GM18861 (cell line): ENCODE measurements around the gene ANO3.

ENCODE experiments used
- ATAC-seq: cut with Tn5 transposase; IDR thresholded peaks from one replicate; pipeline ENCODE4 v1.9.1; 2021; ENCODE audit not compliant: unreplicated experiment

Gene ANO3

DNA sequence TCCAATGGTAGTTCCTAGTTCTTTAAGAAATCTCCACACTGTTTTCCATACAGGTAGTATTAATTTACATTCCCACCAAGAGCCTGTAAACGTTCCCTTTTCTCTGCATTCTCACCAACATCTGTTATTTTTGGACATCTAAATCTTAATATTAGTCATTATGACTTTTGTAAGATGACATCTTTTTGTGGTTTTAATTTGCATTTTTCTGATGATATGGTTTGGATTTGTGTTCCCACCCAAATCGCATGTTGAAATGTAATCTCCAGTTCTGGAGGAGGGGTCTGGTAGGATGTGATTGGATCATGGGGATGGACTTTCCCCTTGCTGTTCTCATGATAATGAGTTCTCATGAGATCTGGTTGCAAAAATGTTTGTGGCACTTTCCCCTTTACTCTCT, 151.2 kb downstream of the ANO3 start:
- ATAC-seq, result no peak

- ATAC-seq, result no peak
Observed at GRCh38 chr11:26490546-26490945, 158.6 kb downstream of the ANO3 start.

DNA sequence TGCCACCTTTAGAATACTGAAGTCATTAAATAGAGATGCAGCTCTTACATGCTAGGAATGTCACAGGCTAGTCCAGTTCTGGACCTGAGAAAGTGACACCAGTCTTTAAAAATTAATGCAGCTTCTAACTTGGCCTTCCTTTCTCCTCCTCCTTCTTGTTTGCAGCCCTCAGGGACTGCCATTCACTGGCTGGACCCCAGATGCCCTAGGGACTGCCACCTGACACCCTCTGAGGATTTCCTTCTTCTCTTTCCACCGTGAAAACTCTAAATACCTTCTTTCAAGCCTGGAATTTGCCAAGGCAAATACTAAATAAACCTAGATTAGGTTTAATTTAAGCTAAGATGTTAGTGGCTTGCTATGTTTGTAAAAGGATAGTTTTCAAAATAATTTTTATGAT, 161.7 kb downstream of the ANO3 start:
- ATAC-seq, result no peak

- ATAC-seq, result no peak
Observed at GRCh38 chr11:26507229-26507628, 175.3 kb downstream of the ANO3 start.

DNA sequence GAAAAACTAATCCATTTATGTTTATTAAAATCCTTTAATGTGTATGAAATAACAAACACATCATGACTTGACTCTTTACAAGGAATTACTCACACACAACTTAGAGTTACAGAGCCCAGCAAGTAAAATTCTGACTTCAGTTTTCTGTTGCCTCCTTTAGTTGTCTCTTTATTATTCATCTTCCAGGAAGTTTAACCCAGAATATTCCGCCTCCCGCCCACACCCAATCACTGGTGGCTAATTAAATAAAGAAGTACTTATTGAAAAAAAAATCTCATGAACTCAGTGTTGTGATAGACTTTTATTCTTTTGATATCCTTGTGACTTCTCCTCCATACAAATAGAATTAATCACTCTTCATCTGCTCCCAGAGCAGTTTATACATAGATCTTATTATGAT, 178.2 kb downstream of the ANO3 start:
- no peak for ATAC-seq

DNA sequence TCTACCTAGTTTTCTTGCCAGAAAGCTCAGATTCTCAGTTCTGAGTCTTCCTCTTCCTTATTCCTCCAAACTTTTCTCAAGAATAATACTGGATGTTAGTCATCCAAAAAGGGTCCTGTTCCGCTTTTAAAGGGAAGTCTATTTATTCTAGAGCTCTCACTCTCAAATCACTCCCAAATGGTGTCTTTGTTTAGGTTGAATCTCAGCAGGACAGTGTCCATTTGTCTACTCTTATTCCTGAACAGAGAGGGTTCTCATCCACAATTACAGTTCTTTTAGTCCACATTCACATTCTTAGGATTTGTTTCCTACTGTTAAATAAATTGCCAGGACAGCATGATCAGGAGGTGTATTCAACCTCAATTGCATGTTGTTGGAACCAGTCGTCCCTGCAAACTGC, 178.8 kb downstream of the ANO3 start:
- ATAC-seq, result no peak

GRCh38 chr11:26512196-26512595, 180.3 kb downstream of the ANO3 start:
- no peak for ATAC-seq

GRCh38 chr11:26519469-26519868, 187.5 kb downstream of the ANO3 start:
- ATAC-seq, result no peak

GRCh38 chr11:26522912-26523610, 191.1 kb downstream of the ANO3 start:
- ATAC-seq, result no peak

DNA sequence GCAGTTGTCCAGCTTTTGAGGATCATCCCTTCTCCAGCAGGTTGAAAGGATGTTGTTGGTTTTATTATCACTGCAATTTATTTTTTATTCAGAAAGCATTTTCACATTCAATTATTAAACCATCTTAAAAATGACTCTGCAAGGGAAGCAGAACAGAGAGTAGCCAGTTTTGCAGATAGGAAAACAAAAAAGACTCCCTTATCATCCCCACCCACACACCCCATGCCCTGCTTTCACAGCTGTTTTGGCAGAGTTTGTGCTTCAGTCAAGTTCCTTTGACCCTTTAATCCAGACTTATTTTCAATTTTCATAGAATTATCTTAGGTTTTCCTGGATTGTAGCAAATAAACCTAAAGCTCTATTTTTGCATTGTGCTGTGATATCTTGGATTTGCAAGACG, 195.8 kb downstream of the ANO3 start:
- no peak for ATAC-seq

GRCh38 chr11:26537341-26537740, 205.4 kb downstream of the ANO3 start:
- ATAC-seq, result no peak

- no peak for ATAC-seq
Observed at GRCh38 chr11:26539517-26539916, 207.6 kb downstream of the ANO3 start.

- no peak for ATAC-seq
Observed at GRCh38 chr11:26541870-26542269, 209.9 kb downstream of the ANO3 start.

DNA sequence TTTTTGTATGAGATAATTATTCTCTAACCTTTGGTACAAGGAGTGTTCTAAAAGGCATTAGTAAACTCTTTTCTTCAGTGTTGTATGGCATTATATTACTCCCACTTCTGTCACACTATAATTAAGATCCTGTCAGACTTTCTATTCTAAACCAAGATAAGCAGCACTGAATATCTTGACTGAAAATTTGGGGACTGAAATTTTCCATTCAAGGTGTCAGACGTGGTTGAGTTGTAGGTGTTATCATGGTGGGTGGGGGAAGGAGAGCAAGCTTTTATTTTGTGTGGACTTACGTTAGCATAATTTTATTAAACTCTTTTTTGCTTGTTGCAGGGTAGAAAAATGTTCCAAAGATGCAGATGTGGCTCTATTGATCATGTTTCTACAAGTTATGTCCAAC, 217.2 kb downstream of the ANO3 start:
- no peak for ATAC-seq

DNA sequence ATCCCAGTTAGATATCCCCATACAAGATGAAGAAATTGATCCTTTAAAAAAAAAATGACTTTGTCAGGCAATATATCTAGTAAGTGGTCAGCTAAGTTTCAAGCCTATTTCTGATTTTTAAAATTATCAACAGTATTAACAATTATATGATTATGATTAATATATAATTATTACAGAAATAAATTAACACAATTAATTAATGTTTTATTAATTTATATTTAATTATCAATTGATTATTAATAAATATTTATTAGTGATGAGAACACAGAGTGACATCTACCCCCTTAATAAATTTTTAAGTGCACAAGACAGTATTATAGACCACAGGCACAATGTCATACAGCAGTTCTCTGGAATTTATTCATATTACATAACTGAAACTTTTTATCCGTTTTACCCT, 218.1 kb downstream of the ANO3 start:
- no peak for ATAC-seq

- ATAC-seq, result no peak
Observed at GRCh38 chr11:26551186-26551801, 219.4 kb downstream of the ANO3 start.

DNA sequence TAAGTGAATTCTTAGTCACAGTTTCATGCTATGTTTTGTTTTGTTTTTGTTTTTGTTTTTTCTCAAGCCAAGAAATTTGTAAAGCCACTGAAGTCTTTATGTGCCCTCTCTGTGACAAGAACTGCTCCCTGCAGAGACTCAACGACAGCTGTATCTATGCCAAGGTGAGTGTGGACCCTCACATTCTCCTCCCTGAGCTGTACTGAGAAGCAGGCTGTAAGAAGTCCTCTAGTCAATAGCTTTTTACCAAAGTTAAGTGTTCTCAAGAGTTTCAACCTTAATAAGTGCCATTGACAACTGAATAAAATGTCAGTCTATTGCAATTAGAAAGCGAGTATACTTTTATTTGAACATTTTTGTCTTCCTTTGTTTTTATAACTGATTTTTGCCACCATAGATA, 221.3 kb downstream of the ANO3 start:
- ATAC-seq, result no peak

DNA sequence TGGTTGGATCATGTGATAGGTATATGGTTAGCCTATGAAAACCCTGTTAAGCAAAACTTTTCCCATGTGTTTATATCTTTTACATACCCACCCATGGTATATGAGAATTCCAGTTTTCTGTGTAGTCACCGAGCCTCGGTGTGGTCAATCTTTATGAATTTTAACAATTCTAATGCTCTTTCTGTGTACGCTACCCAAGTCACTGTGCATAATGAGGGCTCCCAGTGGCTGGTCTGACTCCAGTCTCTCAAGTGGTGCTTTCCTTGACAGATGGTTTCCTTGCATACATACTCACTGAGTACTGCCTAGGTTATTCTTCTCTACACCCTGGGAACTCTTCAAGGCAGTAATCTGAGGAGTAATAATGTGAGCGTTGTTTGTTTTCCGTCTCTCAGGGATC, 222.5 kb downstream of the ANO3 start:
- no peak for ATAC-seq

- ATAC-seq, result no peak
Observed at GRCh38 chr11:26556582-26556981, 224.7 kb downstream of the ANO3 start.

- ATAC-seq, result no peak
Observed at GRCh38 chr11:26557666-26558065, 225.7 kb downstream of the ANO3 start.

- ATAC-seq, result no peak
Observed at GRCh38 chr11:26558190-26558589, 226.3 kb downstream of the ANO3 start.

- no peak for ATAC-seq
Observed at GRCh38 chr11:26569646-26570045, 237.7 kb downstream of the ANO3 start.
